Trophoblast cell (in vitro differentiated cells and primary cell): ENCODE measurements around the gene REXO5.
A peak's percentile ranks its signal among the peaks of the same experiment; 100 is the strongest.
"Not testable (repeated sequence)": the region's sequence is repeated elsewhere in the genome, so short reads cannot be mapped to it uniquely, and the experiment has no call there.

Experiments used
- DNase-seq, 2 donors: peaks; one replicate each; pipeline ENCODE4 v3.0.0-alpha.2; 2016
- H2AFZ ChIP-seq: 2 replicates; pipeline ENCODE4 v1.6.1; 2013; ENCODE audit warnings: low read length, moderate library complexity, mild to moderate bottlenecking; ENCODE audit not compliant: insufficient read depth, poor library complexity
- H2AK5ac ChIP-seq: 2 replicates; pipeline ENCODE4 v1.6.1; 2013; ENCODE audit warnings: mild to moderate bottlenecking, low read length
- H2BK120ac ChIP-seq: 2 replicates; pipeline ENCODE4 v1.6.1; 2013; ENCODE audit warnings: low read length, mild to moderate bottlenecking, moderate library complexity; ENCODE audit not compliant: insufficient read depth, poor library complexity
- H2BK12ac ChIP-seq: 2 replicates; pipeline ENCODE4 v1.6.1; 2013; ENCODE audit warnings: mild to moderate bottlenecking, low read length, moderate library complexity
- H2BK5ac ChIP-seq: 2 replicates; pipeline ENCODE4 v1.6.1; 2013; ENCODE audit warnings: low read length, low read depth, moderate library complexity, mild to moderate bottlenecking; ENCODE audit not compliant: poor library complexity
- H3K14ac ChIP-seq: 2 replicates; pipeline ENCODE4 v1.6.1; 2013; ENCODE audit warnings: mild to moderate bottlenecking, low read length
- H3K18ac ChIP-seq: 2 replicates; pipeline ENCODE4 v1.6.1; 2013; ENCODE audit warnings: mild to moderate bottlenecking, low read length
- H3K23ac ChIP-seq: 2 replicates; pipeline ENCODE4 v1.6.1; 2013; ENCODE audit warnings: low read length
- H3K27ac ChIP-seq: 2 replicates; pipeline ENCODE4 v1.5.1; 2013; ENCODE audit warnings: low read depth, mild to moderate bottlenecking, inconsistent platforms, low read length, moderate library complexity
- H3K27me3 ChIP-seq: 2 replicates; pipeline ENCODE4 v1.6.1; 2013; ENCODE audit warnings: inconsistent platforms, mild to moderate bottlenecking, low read length, moderate library complexity; ENCODE audit not compliant: insufficient read depth
- H3K36me3 ChIP-seq, 2 experiments: 1 replicate in 1 of 2; 2 replicates in 1 of 2; pipeline ENCODE4 v1.6.1; 2013; ENCODE audit warnings: low read length in 2 of 2, mild to moderate bottlenecking in 2 of 2, moderate library complexity in 1 of 2; ENCODE audit not compliant: insufficient read depth in 2 of 2, control insufficient read depth in 1 of 2
- H3K4ac ChIP-seq: 2 replicates; pipeline ENCODE4 v1.6.1; 2013; ENCODE audit warnings: low read depth, mild to moderate bottlenecking, low read length, moderate library complexity
- H3K4me1 ChIP-seq, 2 experiments: 1 replicate in 1 of 2; 2 replicates in 1 of 2; pipeline ENCODE4 v1.6.1; 2013; ENCODE audit warnings: low read length in 2 of 2, mild to moderate bottlenecking in 2 of 2, moderate library complexity in 1 of 2; ENCODE audit not compliant: insufficient read depth in 2 of 2, control insufficient read depth in 1 of 2
- H3K4me2 ChIP-seq: 2 replicates; pipeline ENCODE4 v1.6.1; 2013; ENCODE audit warnings: inconsistent platforms, mild to moderate bottlenecking, low read length, moderate library complexity
- H3K4me3 ChIP-seq: 2 replicates; pipeline ENCODE4 v1.5.1; 2013; ENCODE audit warnings: mild to moderate bottlenecking, low read depth, low read length, inconsistent platforms
- H3K79me1 ChIP-seq: one replicate; pipeline ENCODE4 v1.6.1; 2013; ENCODE audit warnings: low read length
- H3K79me2 ChIP-seq: 2 replicates; pipeline ENCODE4 v1.6.1; 2013; ENCODE audit warnings: low read length, mild to moderate bottlenecking; ENCODE audit not compliant: control insufficient read depth, insufficient read depth, poor library complexity
- H3K9ac ChIP-seq: 2 replicates; pipeline ENCODE4 v1.6.1; 2013; ENCODE audit warnings: mild to moderate bottlenecking, low read length
- H3K9me3 ChIP-seq: 2 replicates; pipeline ENCODE4 v1.6.1; 2013; ENCODE audit warnings: low read depth, mild to moderate bottlenecking, control low read depth, inconsistent platforms, low read length; ENCODE audit not compliant: insufficient read depth
- H4K12ac ChIP-seq: 2 replicates; pipeline ENCODE4 v1.6.1; 2013; ENCODE audit warnings: low read depth, mild to moderate bottlenecking, low read length, moderate library complexity
- H4K8ac ChIP-seq: 2 replicates; pipeline ENCODE4 v1.6.1; 2013; ENCODE audit warnings: low read depth, mild to moderate bottlenecking, low read length, moderate library complexity
- H4K91ac ChIP-seq: one replicate; pipeline ENCODE4 v1.6.1; 2013; ENCODE audit warnings: low read depth, mild to moderate bottlenecking, low read length, moderate library complexity
- WGBS: extraction: QIAGEN DNeasy Blood & Tissue Kit; methylation state at CpG from one replicate; pipeline ENCODE4 v1.1.7; 2013; ENCODE audit warnings: missing lambda C conversion rate; ENCODE audit not compliant: insufficient read length, insufficient coverage; ENCODE audit errors: extremely low coverage; 5-methylcytosine and 5-hydroxymethylcytosine counted together

Gene REXO5

DNA sequence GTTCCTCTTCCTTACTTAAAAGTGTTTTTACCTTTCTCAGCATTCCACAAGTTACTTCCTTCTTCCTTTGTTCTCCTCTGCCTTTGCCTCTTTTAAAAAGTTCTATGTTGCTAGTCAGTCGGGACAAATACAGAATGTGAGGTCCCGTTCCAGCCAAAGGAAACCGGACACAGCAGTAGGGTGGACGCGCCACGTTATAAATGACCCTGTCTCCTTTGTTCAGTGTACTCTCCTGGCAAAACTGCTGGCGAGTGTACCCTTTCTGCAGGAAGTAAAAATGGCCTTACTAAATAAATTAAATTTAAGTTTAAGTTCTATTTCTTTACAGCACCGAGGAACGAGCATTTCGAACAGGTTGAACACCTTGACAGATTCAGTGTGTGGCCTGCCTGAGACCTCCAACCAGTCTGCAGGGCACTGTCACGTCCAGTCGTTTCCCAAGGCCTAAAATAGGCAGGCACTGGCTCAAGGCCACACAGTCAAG, 601 bp upstream of the REXO5 start:
- Histone ChIP-seq H2BK5ac (peak overlapping the region; percentile 70), H3K4ac (peak overlapping the region; percentile 93), H3K18ac (peak overlapping the region; percentile 85), H2AFZ (peak overlapping the region; percentile 91), H3K4me3 (peak overlapping the region; percentile 93), H4K91ac (peak overlapping the region; percentile 83), H3K14ac (peak overlapping the region; percentile 67), H2BK120ac (peak overlapping the region; percentile 72), H3K27ac (peak overlapping the region; percentile 39), H3K9ac (peak overlapping the region; percentile 99), H3K4me2 (peak overlapping the region; percentile 84), H4K8ac (peak overlapping the region; percentile 98), H3K23ac (peak overlapping the region; percentile 47), H4K12ac (peak overlapping the region; percentile 80)
- not testable (repeated sequence) for H2AK5ac ChIP-seq, H3K9me3 ChIP-seq, H3K27me3 ChIP-seq, H2BK12ac ChIP-seq, H3K4me1 ChIP-seq, H3K79me1 ChIP-seq, H3K79me2 ChIP-seq, H3K36me3 ChIP-seq, DNase-seq
- no CpG with 5 or more reads among the region's 12 CpGs for WGBS

GRCh38 chr16:20807862-20808261, 1.5 kb downstream of the REXO5 start:
- Histone ChIP-seq H3K4me2 (no peak overlapping the region), H2BK120ac (no peak overlapping the region), H2BK5ac (no peak overlapping the region), H4K91ac (no peak overlapping the region), H2BK12ac (no peak overlapping the region), H4K12ac (no peak overlapping the region), H3K18ac (peak overlapping the region; percentile 66), H2AFZ (no peak overlapping the region), H3K27me3 (no peaks in the 10 kb centered on the region), H2AK5ac (no peak overlapping the region), H4K8ac (peak overlapping the region; percentile 75), H3K79me2 (peaks cover 4% of the 10 kb centered on the region), H3K4me1 (peaks cover 0 to 2% of the 10 kb centered on the region in 2 experiments), H3K9ac (no peak overlapping the region), H3K9me3 (no peaks in the 10 kb centered on the region), H3K79me1 (peaks cover 8% of the 10 kb centered on the region), H3K4me3 (no peak overlapping the region), H3K27ac (no peak overlapping the region), H3K36me3 (no peaks in the 10 kb centered on the region), H3K14ac (no peak overlapping the region), H3K4ac (no peak overlapping the region), H3K23ac (no peak overlapping the region)
- no CpG with 5 or more reads among the region's 11 CpGs for WGBS
- DNase-seq, result no peak

- H3K4me3 ChIP-seq, result no peak overlapping the region
- WGBS, result no CpG with 5 or more reads among the region's 10 CpGs
- no peak overlapping the region for H2AK5ac ChIP-seq
- H3K9ac ChIP-seq, result no peak overlapping the region
- peaks cover 2% of the 10 kb centered on the region for H3K79me1 ChIP-seq
- no peak overlapping the region for H3K27ac ChIP-seq
- H3K79me2 ChIP-seq, result no peaks in the 10 kb centered on the region
- no peak for DNase-seq
- H2BK120ac ChIP-seq, result no peak overlapping the region
- H3K36me3 ChIP-seq, result peaks cover 0 to 1% of the 10 kb centered on the region in 2 experiments
- no peaks in the 10 kb centered on the region for H3K9me3 ChIP-seq
- H3K23ac ChIP-seq, result no peak overlapping the region
- no peak overlapping the region for H3K4me2 ChIP-seq
- no peak overlapping the region for H4K8ac ChIP-seq
- no peak overlapping the region for H3K18ac ChIP-seq
- H3K4me1 ChIP-seq, result peaks cover 0 to 2% of the 10 kb centered on the region in 2 experiments
- no peak overlapping the region for H4K12ac ChIP-seq
- no peak overlapping the region for H2BK5ac ChIP-seq
- no peak overlapping the region for H2BK12ac ChIP-seq
- no peak overlapping the region for H2AFZ ChIP-seq
- H3K4ac ChIP-seq, result no peak overlapping the region
- H3K27me3 ChIP-seq, result no peaks in the 10 kb centered on the region
- no peak overlapping the region for H3K14ac ChIP-seq
- no peak overlapping the region for H4K91ac ChIP-seq
These were observed 5.6 kb downstream of the REXO5 start for GRCh38 chr16:20811889-20812439.

- H4K8ac ChIP-seq, result no peak overlapping the region
- no CpG with 5 or more reads among the region's 2 CpGs for WGBS
- H3K9ac ChIP-seq, result no peak overlapping the region
- H3K18ac ChIP-seq, result no peak overlapping the region
- no peak overlapping the region for H2BK120ac ChIP-seq
- no peak overlapping the region for H4K12ac ChIP-seq
- H4K91ac ChIP-seq, result no peak overlapping the region
- no peaks in the 10 kb centered on the region for H3K27me3 ChIP-seq
- no peak overlapping the region for H2BK5ac ChIP-seq
- H3K9me3 ChIP-seq, result no peaks in the 10 kb centered on the region
- H3K4ac ChIP-seq, result no peak overlapping the region
- H3K79me2 ChIP-seq, result no peaks in the 10 kb centered on the region
- no peak overlapping the region for H3K4me2 ChIP-seq
- H3K4me1 ChIP-seq, result peaks cover 0 to 2% of the 10 kb centered on the region in 2 experiments
- no peak overlapping the region for H3K27ac ChIP-seq
- DNase-seq, result no peak
- peaks cover 0 to 1% of the 10 kb centered on the region in 2 experiments for H3K36me3 ChIP-seq
- H2AFZ ChIP-seq, result no peak overlapping the region
- H3K4me3 ChIP-seq, result no peak overlapping the region
- no peak overlapping the region for H3K14ac ChIP-seq
- H2AK5ac ChIP-seq, result no peak overlapping the region
- no peak overlapping the region for H3K23ac ChIP-seq
- H3K79me1 ChIP-seq, result no peaks in the 10 kb centered on the region
- no peak overlapping the region for H2BK12ac ChIP-seq
These were observed 6.2 kb downstream of the REXO5 start for GRCh38 chr16:20812510-20812909.
